ENCODE data around the gene PDPN. TPM values are rescaled to one million over a fixed set of nuclear protein-coding genes. Genes with fewer than 3 reads are reported as not detected.

The PDPN gene
- total RNA-seq, 1 donor from 2014 or later: 22.7 TPM

DNA sequence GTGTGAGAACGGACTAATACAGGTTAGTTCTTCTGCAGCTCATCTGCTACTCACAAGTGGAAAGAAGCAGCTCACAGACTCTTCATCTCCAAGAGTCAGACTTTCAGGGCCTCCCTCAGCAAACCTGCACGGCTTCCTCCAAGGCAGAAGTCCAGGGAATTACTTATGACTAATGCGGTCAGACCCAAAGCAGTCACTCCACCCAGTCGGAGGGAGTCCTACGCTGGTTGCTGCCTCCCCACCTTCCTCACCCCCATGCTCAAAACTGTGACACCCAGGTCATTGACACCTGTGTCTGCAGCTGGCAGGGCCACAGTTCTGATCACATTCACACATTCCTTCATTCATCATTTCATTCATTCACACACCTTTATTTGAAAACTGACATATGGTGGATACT is 77.9 kb downstream of the PDPN start:
- intact Hi-C loops (cut with DNase I): no loop called here
- no peak for DNase-seq (ENCODE audit: low spot score)
- ATAC-seq: no peak

DNA sequence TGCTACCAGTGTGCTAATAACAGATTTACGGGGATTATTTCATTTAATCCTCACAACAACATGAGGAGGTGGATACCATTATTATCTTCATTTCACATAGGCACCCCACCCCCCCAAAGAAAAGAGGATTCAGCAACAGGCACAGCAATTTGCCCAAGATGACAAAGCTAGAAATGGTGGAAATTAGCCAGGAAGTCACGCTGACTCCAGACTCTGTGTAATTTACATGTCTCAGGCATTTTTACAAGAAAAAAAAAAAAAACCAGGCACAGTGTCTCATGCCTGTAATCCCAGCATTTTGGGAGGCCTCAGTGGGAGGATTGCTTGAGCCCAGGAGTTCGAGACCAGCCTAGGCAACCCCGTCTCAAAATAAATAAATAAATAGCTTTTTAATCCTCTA is 78.9 kb downstream of the PDPN start:
- intact Hi-C loops (cut with DNase I): no loop called here
- ATAC-seq: peak; percentile 63
- DNase-seq (ENCODE audit: low spot score): no peak

DNA sequence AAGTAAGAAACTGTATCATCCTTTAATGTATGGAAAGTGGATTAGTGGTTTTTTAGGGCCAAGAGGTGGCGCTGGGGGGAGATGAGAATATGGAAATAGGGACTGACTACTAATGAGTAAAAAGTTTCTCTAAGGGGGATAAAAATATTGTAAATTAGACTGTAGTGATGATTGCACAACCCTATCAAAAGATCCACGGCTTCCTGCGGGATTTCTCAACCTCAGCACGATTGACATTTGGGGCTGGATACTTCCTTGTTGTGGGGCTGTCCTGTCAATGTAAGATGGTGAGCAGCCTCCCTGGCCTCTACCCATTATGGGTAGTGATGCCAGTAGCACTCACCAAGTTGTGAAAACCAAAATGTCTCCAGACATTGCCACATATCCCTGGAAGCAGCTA is 80.3 kb downstream of the PDPN start:
- intact Hi-C loops (cut with DNase I): no loop called here
- DNase-seq (ENCODE audit: low spot score) (no peak), ATAC-seq (no peak)

DNA sequence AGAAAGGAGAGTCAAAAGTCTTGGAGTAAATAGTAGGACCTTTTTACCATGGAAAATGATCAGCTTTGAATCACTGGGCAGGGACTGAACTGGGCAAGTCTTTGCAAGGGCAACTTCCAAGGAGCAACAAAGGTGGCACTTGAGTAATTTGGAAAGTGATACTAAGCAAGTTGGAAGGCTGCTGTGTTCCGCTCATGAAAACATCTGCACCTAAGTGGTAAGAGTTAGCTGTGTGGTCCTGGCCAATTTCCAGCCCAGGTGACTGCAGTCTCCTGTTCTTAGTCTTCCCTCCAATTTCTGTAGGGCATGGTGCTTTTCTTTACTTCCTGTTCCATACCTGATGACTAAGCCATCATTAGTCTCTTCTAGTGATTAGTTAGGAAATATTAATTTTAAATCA is 80.8 kb downstream of the PDPN start:
- intact Hi-C loops (cut with DNase I): no loop called here
- no peak for DNase-seq (ENCODE audit: low spot score)
- no peak for ATAC-seq

DNA sequence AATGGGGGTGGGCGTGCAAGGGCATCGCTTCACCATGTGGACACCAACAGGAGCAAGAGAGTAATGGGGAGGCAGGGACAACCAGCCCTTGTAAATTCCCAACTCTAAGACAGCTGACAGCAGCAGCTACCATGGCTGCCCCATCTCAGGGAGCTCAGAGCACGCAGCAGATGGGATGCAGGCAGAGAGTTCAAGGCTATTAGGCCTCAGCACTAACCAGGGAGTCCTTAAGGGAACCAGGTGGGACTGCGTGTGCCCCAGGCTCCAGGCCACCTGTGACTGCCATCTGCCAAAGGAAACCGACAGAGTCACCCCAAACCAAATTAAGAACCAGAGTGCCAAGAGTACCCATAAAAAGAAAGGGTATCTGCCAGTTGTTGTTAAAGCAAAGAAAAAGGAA is 82.7 kb downstream of the PDPN start:
- DNase-seq (ENCODE audit: low spot score): no peak
- intact Hi-C loops (cut with DNase I): loop anchor here (5.0 kb wide), 1 partner anchor 296 kb away; no protein-coding TSS in a partner anchor
- ATAC-seq: no peak

Other genes with a start within 250 kb of the PDPN start
- gene PRAMEF14, start 236.7 kb upstream of the PDPN start, total RNA-seq: not detected
- not detected for gene PRAMEF19, start 211.9 kb upstream of the PDPN start, total RNA-seq
- not detected for gene PRAMEF17, start 194.2 kb upstream of the PDPN start, total RNA-seq
- not detected for gene PRAMEF20, start 173.4 kb upstream of the PDPN start, total RNA-seq
- gene LRRC38, start 69.8 kb upstream of the PDPN start, total RNA-seq: not detected
- 68.1 TPM for gene PRDM2, start 116.4 kb downstream of the PDPN start, total RNA-seq

Data from sciatic nerve (tissue), 2 donors.